GM12878 (cell line): ENCODE measurements around the gene JRKL. TPM values are rescaled to one million over a fixed set of nuclear protein-coding genes. Genes with fewer than 3 reads are reported as not detected.

Experiments
- CBX5 ChIP-seq: sonication (generic); IDR thresholded peaks from 2 replicates; pipeline ENCODE4 v1.6.1; 2016; ENCODE audit warnings: low read depth, moderate library complexity, mild to moderate bottlenecking, inconsistent platforms
- CHD2 ChIP-seq: IDR thresholded peaks from 2 replicates; pipeline ENCODE4 v1.6.1; 2011; ENCODE audit warnings: low read depth, low read length, improper control_type of control experiment, borderline replicate concordance
- ESRRA ChIP-seq: IDR thresholded peaks from 2 replicates; pipeline ENCODE4 v1.6.1; 2012; ENCODE audit warnings: mild to moderate bottlenecking, low read length, improper control_type of control experiment
- FOXM1 ChIP-seq: IDR thresholded peaks from 2 replicates; pipeline ENCODE4 v1.6.1; 2012; ENCODE audit warnings: low read depth, mild to moderate bottlenecking, inconsistent platforms, low read length, moderate library complexity
- GATAD2B ChIP-seq: fragments of 450-650 bp; conservative IDR thresholded peaks from 2 replicates; pipeline ENCODE4 v1.6.1; 2017; ENCODE audit warnings: low read depth, mild to moderate bottlenecking, moderate library complexity
- HSF1 ChIP-seq: fragments of 150-350 bp; IDR thresholded peaks from 2 replicates; pipeline ENCODE4 v1.6.1; 2014; ENCODE audit warnings: mild to moderate bottlenecking, low read depth, low read length
- NFIC ChIP-seq: IDR thresholded peaks from 2 replicates; pipeline ENCODE4 v1.6.1; 2012; ENCODE audit warnings: low read depth, mild to moderate bottlenecking, inconsistent platforms, low read length, moderate library complexity
- NFYB ChIP-seq: IDR thresholded peaks from 2 replicates; pipeline ENCODE4 v1.6.1; 2011; ENCODE audit warnings: low read depth, mild to moderate bottlenecking, low read length, improper control_type of control experiment, moderate library complexity; ENCODE audit not compliant: insufficient read depth
- STAT3 ChIP-seq: IDR thresholded peaks from 2 replicates; pipeline ENCODE4 v1.6.1; 2011; ENCODE audit warnings: low read depth, low read length, improper control_type of control experiment
- TCF12 ChIP-seq: IDR thresholded peaks from 2 replicates; pipeline ENCODE4 v1.6.1; 2011; ENCODE audit warnings: low read depth, mild to moderate bottlenecking, low read length
- USF2 ChIP-seq: IDR thresholded peaks from 2 replicates; pipeline ENCODE4 v1.6.1; 2011; ENCODE audit warnings: low read depth, low read length, improper control_type of control experiment, borderline replicate concordance
- ZBED1 ChIP-seq: IDR thresholded peaks from 2 replicates; pipeline ENCODE4 v1.6.1; 2016; ENCODE audit warnings: borderline replicate concordance
- ZBTB40 ChIP-seq: fragments of 450-650 bp; IDR thresholded peaks from 2 replicates; pipeline ENCODE4 v1.6.1; 2016; ENCODE audit warnings: mild to moderate bottlenecking, moderate library complexity, borderline replicate concordance
- ZNF207 ChIP-seq: fragments of 450-650 bp; IDR thresholded peaks from 2 replicates; pipeline ENCODE4 v1.6.1; 2014; ENCODE audit warnings: antibody characterized with exemption, mild to moderate bottlenecking, borderline replicate concordance
- ZNF384 ChIP-seq: IDR thresholded peaks from 2 replicates; pipeline ENCODE4 v1.6.1; 2012; ENCODE audit warnings: low read depth, mild to moderate bottlenecking, low read length, improper control_type of control experiment, borderline replicate concordance
- polyA plus RNA-seq, 11 experiments: library from polyadenylated mRNA; depleted of rRNA in 4 of 11; unstranded in 6 of 11; stranded (reverse) in 5 of 11; fragments of >200 nt; fragmentation: Nextera tagmentation in 4 of 11; fragmentation: Illumina TruSeq in 1 of 11; extraction: Ambion mirVana in 4 of 11; extraction: Trizol in 1 of 11; gene quantifications; 1 replicate in 1 of 11; 2 replicates in 10 of 11; pipeline versions ENCODE4 v1.2.1 to v1.2.3, GENCODE V29; 2011 to 2016; ENCODE audit warnings: inconsistent platforms in 2 of 11, missing spikeins in 2 of 11, low read depth in 1 of 11
- total RNA-seq, 4 experiments: library from RNA; depleted of rRNA in 3 of 4; stranded (reverse); fragments of >200 nt in 3 of 4; fragmentation: Illumina TruSeq in 1 of 4; extraction: Trizol in 1 of 4; gene quantifications; 2 replicates each; pipeline versions ENCODE4 v1.2.1 to v1.2.3, GENCODE V29; 2013 to 2021

Gene JRKL
- total and polyA plus RNA-seq, 10 of the 15 experiments (the other 5 are each of a cell fraction or from before 2014, with no cell fraction given) = 3.8 to 12.4 (median 8.5) TPM

DNA sequence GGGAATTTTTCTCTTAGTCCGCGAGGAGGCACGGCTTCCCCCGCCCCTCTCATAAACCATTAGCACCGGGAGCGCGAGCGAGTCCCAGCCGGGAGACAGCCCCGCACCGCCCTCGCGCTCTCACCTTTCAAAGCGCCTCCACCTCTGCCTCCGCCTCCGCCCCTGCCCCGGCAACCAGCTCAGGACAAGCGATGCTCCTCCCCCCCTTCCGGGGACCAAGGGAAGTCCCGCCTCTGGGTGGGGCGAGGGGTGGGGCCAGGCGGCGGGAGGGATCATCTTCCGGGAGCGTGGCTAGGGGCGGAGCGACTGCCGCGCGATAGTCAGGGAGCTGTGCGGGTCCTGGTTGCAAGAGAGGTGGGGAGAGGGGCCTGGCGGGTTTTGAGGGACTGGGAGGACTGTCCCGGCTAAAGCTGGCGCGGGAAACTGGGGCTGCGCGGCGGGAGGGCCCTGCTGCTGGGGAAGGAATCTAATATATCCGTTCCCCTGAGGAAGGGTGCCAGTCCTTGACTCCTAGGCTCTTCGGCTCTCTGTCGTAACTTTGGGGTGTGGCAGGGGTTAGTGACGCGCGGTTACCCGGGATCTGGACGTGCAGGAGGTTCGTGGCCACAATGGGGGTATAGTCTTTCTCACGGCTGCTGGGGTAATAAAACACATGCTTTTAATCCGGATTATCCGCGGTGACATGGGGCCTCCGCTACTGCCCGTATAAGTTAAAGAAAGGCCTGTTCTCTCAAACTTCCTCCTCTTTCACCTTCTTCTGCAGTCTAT is at the start of gene JRKL, which contains the start of gene CCDC82 (continued):
- TF ChIP-seq ZBTB40 (peak; percentile 79; the same call in 1 of the 2 replicates), TCF12 (no peak), ZNF384 (no peak), CHD2 (peak; percentile 55; the same call in 1 of the 2 replicates), ZBED1 (no peak; the same call in 1 of the 2 replicates), ESRRA (no peak), FOXM1 (no peak), ZNF207 (no peak; the same call in 1 of the 2 replicates), HSF1 (no peak), STAT3 (no peak), NFYB (no peak), NFIC (no peak), USF2 (no peak; the same call in 1 of the 2 replicates), GATAD2B (no peak; the same call in none of the 2 replicates), CBX5 (no peak)
